ENCODE results near the gene ITSN1.
"Not testable (repeated sequence)": the region's sequence is repeated elsewhere in the genome, so short reads cannot be mapped to it uniquely, and the experiment has no call there.

Gene ITSN1

GRCh38 chr21:33651965-33652680, 9.8 kb downstream of the ITSN1 start:
- no peak for FAIRE-seq

- no peak for FAIRE-seq
Observed at GRCh38 chr21:33654412-33654811, 12.1 kb downstream of the ITSN1 start.

- FAIRE-seq: no peak
Observed at GRCh38 chr21:33655588-33656221, 13.4 kb downstream of the ITSN1 start.

GRCh38 chr21:33657124-33657820, 15.0 kb downstream of the ITSN1 start:
- FAIRE-seq: no peak

GRCh38 chr21:33658919-33659567, 16.7 kb downstream of the ITSN1 start:
- FAIRE-seq: no peak

- FAIRE-seq: no peak
Observed at GRCh38 chr21:33659568-33659949, 17.3 kb downstream of the ITSN1 start.

- FAIRE-seq: no peak
Observed at GRCh38 chr21:33660406-33660805, 18.1 kb downstream of the ITSN1 start.

- FAIRE-seq: no peak
Observed at GRCh38 chr21:33661146-33661545, 18.8 kb downstream of the ITSN1 start.

- FAIRE-seq: no peak
Observed at GRCh38 chr21:33662046-33662445, 19.7 kb downstream of the ITSN1 start.

- no peak for FAIRE-seq
Observed at GRCh38 chr21:33663241-33663640, 20.9 kb downstream of the ITSN1 start.

GRCh38 chr21:33664135-33664534, 21.8 kb downstream of the ITSN1 start:
- FAIRE-seq: no peak

GRCh38 chr21:33666153-33666552, 23.9 kb downstream of the ITSN1 start:
- FAIRE-seq: no peak

- no peak for FAIRE-seq
Observed at GRCh38 chr21:33667636-33668035, 25.3 kb downstream of the ITSN1 start.

GRCh38 chr21:33668180-33668579, 25.9 kb downstream of the ITSN1 start:
- no peak for FAIRE-seq

GRCh38 chr21:33668620-33669019, 26.3 kb downstream of the ITSN1 start:
- no peak for FAIRE-seq

- no peak for FAIRE-seq
Observed at GRCh38 chr21:33670076-33670978, 28.0 kb downstream of the ITSN1 start.

- FAIRE-seq: no peak
Observed at GRCh38 chr21:33673473-33673872, 31.2 kb downstream of the ITSN1 start.

- no peak for FAIRE-seq
Observed at GRCh38 chr21:33674226-33674625, 31.9 kb downstream of the ITSN1 start.

- FAIRE-seq: not testable (repeated sequence)
Observed at GRCh38 chr21:33676666-33677065, 34.4 kb downstream of the ITSN1 start.

- no peak for FAIRE-seq
Observed at GRCh38 chr21:33677450-33677849, 35.1 kb downstream of the ITSN1 start.

- no peak for FAIRE-seq
Observed at GRCh38 chr21:33680870-33681269, 38.6 kb downstream of the ITSN1 start.

GRCh38 chr21:33682992-33683627, 40.8 kb downstream of the ITSN1 start:
- no peak for FAIRE-seq
